ENCODE data around the gene UBA7. TPM values are rescaled to one million over a fixed set of nuclear protein-coding genes. Genes with fewer than 3 reads are reported as not detected.

The UBA7 gene
- total RNA-seq, 4 donors from 2014 or later, result 16.2 to 62.7 (median 31.1) TPM

DNA sequence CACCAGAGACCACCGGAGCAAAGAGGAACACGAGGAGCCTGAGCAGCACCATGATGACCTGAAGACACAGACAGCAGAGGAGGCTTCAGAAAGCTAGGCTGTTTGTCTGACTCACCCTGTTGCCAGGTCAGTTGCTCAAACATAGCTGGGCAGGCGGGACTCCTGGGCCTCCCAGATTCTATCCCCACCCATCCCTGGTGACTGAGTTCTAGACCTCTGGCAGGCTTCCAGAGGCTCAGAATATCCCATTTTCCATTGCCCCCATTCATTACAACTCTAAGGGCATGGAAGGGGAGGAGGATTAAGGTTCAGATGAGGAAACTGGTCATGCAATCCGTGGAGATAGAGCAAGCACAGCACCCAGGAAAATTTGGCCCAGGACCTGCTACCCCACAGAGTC lies 14.0 kb downstream of the UBA7 start, which contains the start of gene CDHR4:
CDHR4 (minus strand) TSS at position 113 of the 400 bp plus-strand sequence; CDS start at position 52, 61 bp downstream.
- Histone ChIP-seq H3K36me3 (no peaks in the 10 kb centered on the region), H3K4me1 (peaks cover 0 to 30% (median 24%) of the 10 kb centered on the region in 3 donors), H3K9me3 (no peaks in the 10 kb centered on the region), H3K4me3 (no peak within 1 kb of the TSS), H3K27ac (peak within 1 kb of the TSS in 1 of 4 donors; percentile 14), H3K27me3 (no peaks in the 10 kb centered on the region)
- WGBS, 2 donors (ENCODE audit: low coverage in 1 of 2), result 31% methylated on average over 3 of the region's 4 CpGs; no CpG with 5 or more reads in 1 of the 2 donors
- ATAC-seq, result peak; percentile 25
- TF ChIP-seq, protein P1, sequence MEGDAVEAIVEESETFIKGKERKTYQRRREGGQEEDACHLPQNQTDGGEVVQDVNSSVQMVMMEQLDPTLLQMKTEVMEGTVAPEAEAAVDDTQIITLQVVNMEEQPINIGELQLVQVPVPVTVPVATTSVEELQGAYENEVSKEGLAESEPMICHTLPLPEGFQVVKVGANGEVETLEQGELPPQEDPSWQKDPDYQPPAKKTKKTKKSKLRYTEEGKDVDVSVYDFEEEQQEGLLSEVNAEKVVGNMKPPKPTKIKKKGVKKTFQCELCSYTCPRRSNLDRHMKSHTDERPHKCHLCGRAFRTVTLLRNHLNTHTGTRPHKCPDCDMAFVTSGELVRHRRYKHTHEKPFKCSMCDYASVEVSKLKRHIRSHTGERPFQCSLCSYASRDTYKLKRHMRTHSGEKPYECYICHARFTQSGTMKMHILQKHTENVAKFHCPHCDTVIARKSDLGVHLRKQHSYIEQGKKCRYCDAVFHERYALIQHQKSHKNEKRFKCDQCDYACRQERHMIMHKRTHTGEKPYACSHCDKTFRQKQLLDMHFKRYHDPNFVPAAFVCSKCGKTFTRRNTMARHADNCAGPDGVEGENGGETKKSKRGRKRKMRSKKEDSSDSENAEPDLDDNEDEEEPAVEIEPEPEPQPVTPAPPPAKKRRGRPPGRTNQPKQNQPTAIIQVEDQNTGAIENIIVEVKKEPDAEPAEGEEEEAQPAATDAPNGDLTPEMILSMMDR (IDR thresholded peaks at IDR 0.05), result no peak
- TF ChIP-seq POLR2A (IDR thresholded peaks at IDR 0.05), result no peak
- no peak for TF ChIP-seq POLR2AphosphoS5 (IDR thresholded peaks at IDR 0.05)
- TF ChIP-seq EP300 (IDR thresholded peaks at IDR 0.05), result no peak

DNA sequence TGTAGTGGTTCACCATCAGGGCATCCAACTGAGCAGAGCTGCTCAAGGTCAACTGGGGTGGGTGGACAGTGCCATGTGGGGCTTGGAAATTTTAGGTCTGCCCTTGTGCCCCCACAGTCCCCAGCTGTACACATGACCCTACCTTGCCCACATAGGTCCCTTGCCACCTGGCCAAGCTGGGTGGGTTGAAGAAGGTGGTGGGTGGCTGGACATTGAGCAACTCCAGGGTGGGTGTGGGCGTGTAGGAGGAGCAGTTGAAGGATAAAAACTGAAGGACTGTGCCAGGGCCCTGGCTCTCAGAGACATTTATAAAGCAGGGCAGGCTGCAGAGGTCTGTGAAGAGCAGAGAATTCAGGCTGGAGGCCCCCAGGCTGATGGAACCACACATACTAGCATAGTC lies 14.6 kb downstream of the UBA7 start:
- H3K27me3 ChIP-seq, result no peaks in the 10 kb centered on the region
- peaks cover 0 to 23% (median 17%) of the 10 kb centered on the region in 3 donors for H3K4me1 ChIP-seq
- TF ChIP-seq POLR2AphosphoS5 (IDR thresholded peaks at IDR 0.05), result no peak
- no peak for TF ChIP-seq EP300 (IDR thresholded peaks at IDR 0.05)
- TF ChIP-seq, protein P1 (IDR thresholded peaks at IDR 0.05), result no peak
- TF ChIP-seq POLR2A (IDR thresholded peaks at IDR 0.05), result no peak
- no peaks in the 10 kb centered on the region for H3K9me3 ChIP-seq
- H3K27ac ChIP-seq, result peak overlapping the region in 1 of 4 donors; percentile 14
- no peak overlapping the region for H3K4me3 ChIP-seq
- ATAC-seq, result no peak
- H3K36me3 ChIP-seq, result no peaks in the 10 kb centered on the region
- 100% methylated on average over 1 of the region's 1 CpG; no CpG with 5 or more reads in 1 of the 2 donors for WGBS, 2 donors (ENCODE audit: low coverage in 1 of 2)

DNA sequence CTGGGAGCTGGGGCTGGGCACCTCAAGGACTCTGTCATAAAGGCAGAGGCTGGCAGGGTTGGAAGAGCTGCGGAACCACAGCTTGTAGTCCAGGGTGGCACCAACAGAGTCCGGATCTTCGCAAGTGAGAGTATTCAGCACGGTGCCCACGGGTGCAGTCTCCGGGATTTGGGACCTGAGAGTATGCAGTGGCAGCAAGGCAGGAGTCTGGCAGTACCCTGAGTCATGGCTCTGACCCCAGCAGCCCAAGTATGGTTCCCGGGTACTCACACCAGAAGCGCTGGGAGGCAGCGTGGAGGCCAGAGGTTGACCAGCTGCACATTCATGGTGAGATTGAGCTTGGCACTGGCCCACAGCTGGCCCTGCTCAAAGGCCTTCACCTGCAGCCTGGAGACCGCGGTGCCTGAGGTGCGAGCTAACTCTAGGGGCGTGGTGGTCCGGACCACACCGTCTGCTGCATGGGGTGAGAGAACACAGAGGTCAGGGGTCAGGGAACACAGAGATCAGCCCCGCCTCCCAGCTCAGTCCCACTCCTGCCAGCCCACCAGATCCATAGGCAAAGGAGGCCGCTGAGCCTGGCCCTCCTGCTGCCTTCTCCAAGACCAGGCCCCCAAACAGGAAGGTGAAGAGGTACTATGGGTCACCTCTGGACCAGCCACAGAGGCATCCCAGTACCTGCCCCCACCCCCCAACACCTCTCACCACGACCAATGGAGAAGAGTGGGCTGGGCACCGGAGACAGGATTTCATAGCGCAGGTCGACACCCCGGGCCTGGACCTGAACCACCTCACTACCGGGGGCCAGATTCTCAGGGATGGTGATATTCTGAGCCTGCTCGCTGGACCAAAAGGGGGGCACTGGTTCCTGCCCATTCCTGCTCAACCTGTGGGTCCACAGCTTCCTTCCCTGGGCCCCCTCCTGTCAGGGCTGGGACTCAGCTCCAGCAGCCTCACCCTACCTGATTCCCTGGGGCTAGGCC lies 18.5 kb downstream of the UBA7 start:
- H3K36me3 ChIP-seq, result no peaks in the 10 kb centered on the region
- no CpG with 5 or more reads among the region's 24 CpGs for WGBS, 2 donors (ENCODE audit: low coverage in 1 of 2)
- no peak overlapping the region for H3K27ac ChIP-seq
- no peaks in the 10 kb centered on the region for H3K9me3 ChIP-seq
- no peaks in the 10 kb centered on the region for H3K27me3 ChIP-seq
- no peak for ATAC-seq
- TF ChIP-seq, protein P1 (IDR thresholded peaks at IDR 0.05), result no peak
- TF ChIP-seq POLR2AphosphoS5 (IDR thresholded peaks at IDR 0.05) (no peak), EP300 (IDR thresholded peaks at IDR 0.05) (no peak), POLR2A (IDR thresholded peaks at IDR 0.05) (no peak)
- peaks cover 0 to 11% (median 9%) of the 10 kb centered on the region in 3 donors for H3K4me1 ChIP-seq
- H3K4me3 ChIP-seq, result no peak overlapping the region

DNA sequence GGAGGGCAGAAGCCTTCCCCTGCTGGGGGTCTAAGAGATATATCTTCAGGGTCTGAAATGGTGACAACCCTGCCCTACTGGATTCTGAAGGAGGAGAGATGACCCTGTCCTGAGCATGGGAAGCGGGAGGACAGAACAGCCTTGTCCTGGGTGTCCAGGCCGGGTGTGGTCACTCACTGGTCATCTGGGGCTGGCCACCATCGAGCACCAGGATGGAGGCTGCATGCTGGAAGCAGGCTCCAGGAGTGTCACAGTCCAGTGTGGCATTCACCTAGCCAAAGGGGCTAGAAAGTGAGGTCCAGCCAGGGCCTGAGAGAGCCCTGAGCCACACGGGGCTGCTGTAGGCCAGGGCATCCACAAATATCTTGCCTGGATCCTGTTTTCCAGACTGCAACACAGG lies 19.3 kb downstream of the UBA7 start:
- H3K4me3 ChIP-seq, result no peak overlapping the region
- no peak for ATAC-seq
- no CpG with 5 or more reads among the region's 4 CpGs for WGBS, 2 donors (ENCODE audit: low coverage in 1 of 2)

More for the DNA sequence above, 19.3 kb downstream of the UBA7 start:
- TF ChIP-seq POLR2A (IDR thresholded peaks at IDR 0.05), result no peak
- TF ChIP-seq POLR2AphosphoS5 (IDR thresholded peaks at IDR 0.05), result no peak
- no peak for TF ChIP-seq EP300 (IDR thresholded peaks at IDR 0.05)
- TF ChIP-seq, protein P1 (IDR thresholded peaks at IDR 0.05), result no peak
- no peaks in the 10 kb centered on the region for H3K9me3 ChIP-seq
- no peaks in the 10 kb centered on the region for H3K36me3 ChIP-seq
- H3K4me1 ChIP-seq, result peaks cover 0 to 5% (median 4%) of the 10 kb centered on the region in 3 donors
- H3K27ac ChIP-seq, result no peak overlapping the region
- no peaks in the 10 kb centered on the region for H3K27me3 ChIP-seq
